AG09309 (cell line): ENCODE measurements around the gene CDH13.

Experiments used
- DNase-seq: peaks from one replicate; pipeline ENCODE4 v3.0.0-alpha.2; 2010; ENCODE audit warnings: low read depth
- H3K4me3 ChIP-seq: 2 replicates; pipeline ENCODE4 v1.5.1; 2011; ENCODE audit warnings: mild to moderate bottlenecking, low read depth, low read length, moderate library complexity; ENCODE audit not compliant: control insufficient read depth
- CTCF ChIP-seq: IDR thresholded peaks from 2 replicates; pipeline ENCODE4 v1.5.1; 2011; ENCODE audit warnings: mild to moderate bottlenecking, low read depth, low read length, inconsistent platforms; ENCODE audit not compliant: insufficient read depth, control insufficient read depth; ENCODE audit errors: missing control alignments

The CDH13 gene

GRCh38 chr16:83100679-83101078 lies 473.9 kb downstream of the CDH13 start:
- no peak for DNase-seq
- no peak for TF ChIP-seq CTCF
- H3K4me3 ChIP-seq: no peak overlapping the region

GRCh38 chr16:83102336-83102735 lies 475.6 kb downstream of the CDH13 start:
- DNase-seq: no peak
- H3K4me3 ChIP-seq: no peak overlapping the region
- TF ChIP-seq CTCF: no peak

GRCh38 chr16:83105279-83106077 lies 478.7 kb downstream of the CDH13 start:
- H3K4me3 ChIP-seq: no peak overlapping the region
- DNase-seq: no peak
- no peak for TF ChIP-seq CTCF

GRCh38 chr16:83109490-83110125 lies 482.8 kb downstream of the CDH13 start:
- no peak for DNase-seq
- TF ChIP-seq CTCF: no peak
- H3K4me3 ChIP-seq: no peak overlapping the region

GRCh38 chr16:83110269-83110668 lies 483.5 kb downstream of the CDH13 start:
- no peak for TF ChIP-seq CTCF
- no peak overlapping the region for H3K4me3 ChIP-seq
- DNase-seq: peak; percentile 25

- DNase-seq: no peak
- TF ChIP-seq CTCF: peak; percentile 40
These were observed 486.5 kb downstream of the CDH13 start for GRCh38 chr16:83113317-83113716.

GRCh38 chr16:83113811-83114210 lies 487.0 kb downstream of the CDH13 start:
- no peak for TF ChIP-seq CTCF
- H3K4me3 ChIP-seq: no peak overlapping the region
- no peak for DNase-seq

More at GRCh38 chr16:83113317-83113716, 486.5 kb downstream of the CDH13 start:
- H3K4me3 ChIP-seq: no peak overlapping the region
